Medulla oblongata (tissue), 1 donor: ENCODE results near the gene MARCHF9.

Experiments
- DNase-seq: peaks from one replicate; pipeline ENCODE4 v3.0.0-alpha.2; 2015; ENCODE audit errors: extremely low spot score

The MARCHF9 gene

GRCh38 chr12:57737467-57738460 is 17.1 kb upstream of the MARCHF9 start:
- DNase-seq, result no peak

- DNase-seq, result no peak
Measured at GRCh38 chr12:57738661-57739237, 16.2 kb upstream of the MARCHF9 start, which contains the start of gene AGAP2. Gene AGAP2, minus strand, starts transcription at chr12:57738742. Its CDS starts 496 bp downstream, at chr12:57738246.

- no peak for DNase-seq
Measured at GRCh38 chr12:57739387-57739786, 15.5 kb upstream of the MARCHF9 start.

- DNase-seq, result no peak
Measured at GRCh38 chr12:57739914-57740538, 14.9 kb upstream of the MARCHF9 start.

- DNase-seq, result no peak
Measured at GRCh38 chr12:57740656-57741412, 14.1 kb upstream of the MARCHF9 start.

GRCh38 chr12:57741413-57741789 is 13.5 kb upstream of the MARCHF9 start:
- no peak for DNase-seq

- DNase-seq, result no peak
Measured at GRCh38 chr12:57741844-57742738, 12.8 kb upstream of the MARCHF9 start.

GRCh38 chr12:57743769-57744168 is 11.1 kb upstream of the MARCHF9 start:
- DNase-seq, result no peak

GRCh38 chr12:57744194-57744776 is 10.6 kb upstream of the MARCHF9 start:
- DNase-seq, result no peak

- peak; percentile 99 for DNase-seq
Measured at GRCh38 chr12:57744777-57745484, 10.0 kb upstream of the MARCHF9 start, which contains the start of gene TSPAN31. Gene TSPAN31, plus strand, starts transcription at chr12:57745039. Its CDS starts 116 bp downstream, at chr12:57745155.

GRCh38 chr12:57745485-57745881 is 9.4 kb upstream of the MARCHF9 start:
- no peak for DNase-seq

GRCh38 chr12:57746025-57746424 is 8.9 kb upstream of the MARCHF9 start:
- DNase-seq, result no peak

- DNase-seq, result no peak
Measured at GRCh38 chr12:57749061-57749460, 5.8 kb upstream of the MARCHF9 start.

- DNase-seq, result no peak
Measured at GRCh38 chr12:57750561-57751431, 4.1 kb upstream of the MARCHF9 start.

- peak; percentile 27 for DNase-seq
Measured at GRCh38 chr12:57751432-57751787, 3.5 kb upstream of the MARCHF9 start.

- DNase-seq, result peak; percentile 99
Measured at GRCh38 chr12:57751788-57752667, 2.9 kb upstream of the MARCHF9 start, which contains the start of gene CDK4. Gene CDK4, minus strand, starts transcription at chr12:57752310. Its CDS starts 593 bp downstream, at chr12:57751717.

- DNase-seq, result no peak
Measured at GRCh38 chr12:57752668-57753000, 2.3 kb upstream of the MARCHF9 start.
